Vagina (tissue), 2 donors: Measurements from ENCODE around the gene CCNH.

ENCODE experiments used
- CTCF ChIP-seq, 3 experiments: fragments of 450-650 bp in 2 of 3; fragments of 200-600 bp in 1 of 3; sonication (generic) in 1 of 3; IDR thresholded peaks; one replicate each; pipeline ENCODE4 v1.5.1; 2017 to 2019; ENCODE audit warnings: antibody characterized with exemption in 3 of 3, mild to moderate bottlenecking in 2 of 3, moderate library complexity in 2 of 3
- POLR2A ChIP-seq, 2 donors: fragments of 450-650 bp; IDR thresholded peaks; one replicate each; pipeline ENCODE4 v1.6.1; 2017; ENCODE audit warnings: antibody characterized with exemption in 2 of 2, mild to moderate bottlenecking in 2 of 2, moderate library complexity in 2 of 2
- POLR2AphosphoS5 ChIP-seq, 2 donors: sonication (generic); formaldehyde crosslinking; IDR thresholded peaks; one replicate each; pipeline ENCODE4 v1.9.0; 2017; ENCODE audit warnings: antibody characterized with exemption in 2 of 2, mild to moderate bottlenecking in 2 of 2, low read depth in 1 of 2; ENCODE audit not compliant: insufficient read depth in 1 of 2

- TF ChIP-seq POLR2A (IDR thresholded peaks at IDR 0.05): no peak
- no peak for TF ChIP-seq POLR2AphosphoS5 (IDR thresholded peaks at IDR 0.05; ENCODE audit: insufficient read depth in 1 of 2, low read depth in 1 of 2)
- no peak for TF ChIP-seq CTCF (IDR thresholded peaks at IDR 0.05)
Measured at GRCh38 chr5:87390075-87390474, 22.7 kb downstream of the CCNH start.
